ENCODE data around the gene KTN1. TPM values are rescaled to one million over a fixed set of nuclear protein-coding genes. Genes with fewer than 3 reads are reported as not detected.

Gene KTN1
- total RNA-seq, 2 experiments from 2014 or later = 59.9 to 68.4 TPM

- H3K4me1 ChIP-seq (ENCODE audit: insufficient read depth, low read length) = no peaks in the 10 kb centered on the region
- H3K27ac Mint-ChIP-seq = no peak overlapping the region
- H3K4me3 ChIP-seq (ENCODE audit: low read length) = no peak overlapping the region
- peaks cover 27% of the 10 kb centered on the region for H3K36me3 Mint-ChIP-seq (ENCODE audit: low read depth)
- TF ChIP-seq CTCF (IDR thresholded peaks at IDR 0.05) = no peak
- no peak overlapping the region for H3K27ac ChIP-seq (ENCODE audit: low read depth in 1 of 2, low read length in 2 of 2)
- no peaks in the 10 kb centered on the region for H3K27me3 ChIP-seq (ENCODE audit: control insufficient read depth in 1 of 2, insufficient read depth in 2 of 2, low read length in 2 of 2)
- H3K9me3 ChIP-seq (ENCODE audit: control insufficient read depth in 1 of 2, insufficient read depth in 1 of 2, low read length in 2 of 2) = no peaks in the 10 kb centered on the region
- DNase-seq (no peak), ATAC-seq (ENCODE audit: poor library complexity) (no peak)
- no peaks in the 10 kb centered on the region for H3K36me3 ChIP-seq (ENCODE audit: insufficient read depth, low read length)
- CTCF ChIA-PET = no interaction called here
- no peak overlapping the region for H3K4me3 Mint-ChIP-seq
- H3K27me3 Mint-ChIP-seq = no peaks in the 10 kb centered on the region
- intact Hi-C loops (cut with DNase I, micrococcal nuclease) = no loop called here
- H3K4me1 Mint-ChIP-seq (ENCODE audit: low read depth) = peaks cover 78% of the 10 kb centered on the region
- H3K9me3 Mint-ChIP-seq = peaks cover 2% of the 10 kb centered on the region
- POLR2A ChIA-PET = no interaction called here
These were observed 12.4 kb downstream of the KTN1 start for GRCh38 chr14:55592436-55592835.

GRCh38 chr14:55593698-55594097 is 13.7 kb downstream of the KTN1 start:
- CTCF ChIA-PET = no interaction called here

GRCh38 chr14:55599250-55599879 is 19.4 kb downstream of the KTN1 start:
- Mint-ChIP-seq H3K36me3 (ENCODE audit: low read depth) (peaks cover 32% of the 10 kb centered on the region), H3K4me3 (no peak overlapping the region), H3K27me3 (no peaks in the 10 kb centered on the region), H3K4me1 (ENCODE audit: low read depth) (peaks cover 49% of the 10 kb centered on the region), H3K27ac (no peak overlapping the region), H3K9me3 (peaks cover 2% of the 10 kb centered on the region)
- DNase-seq = no peak
- peaks cover 4% of the 10 kb centered on the region for H3K36me3 ChIP-seq (ENCODE audit: insufficient read depth, low read length)
- ATAC-seq (ENCODE audit: poor library complexity) = no peak
- H3K27me3 ChIP-seq (ENCODE audit: control insufficient read depth in 1 of 2, insufficient read depth in 2 of 2, low read length in 2 of 2) = no peaks in the 10 kb centered on the region
- intact Hi-C loops (cut with DNase I, micrococcal nuclease) = no loop called here
- POLR2A ChIA-PET = no interaction called here
- CTCF ChIA-PET = interaction anchor here (1.7 kb wide), 1 partner anchor 9 kb away, joined by 4 read pairs; no protein-coding TSS in a partner anchor
- H3K4me3 ChIP-seq (ENCODE audit: low read length) = no peak overlapping the region
- H3K4me1 ChIP-seq (ENCODE audit: insufficient read depth, low read length) = peaks cover 2% of the 10 kb centered on the region
- no peak for TF ChIP-seq CTCF (IDR thresholded peaks at IDR 0.05)
- H3K9me3 ChIP-seq (ENCODE audit: control insufficient read depth in 1 of 2, insufficient read depth in 1 of 2, low read length in 2 of 2) = peaks cover 0 to 8% of the 10 kb centered on the region in 2 experiments
- no peak overlapping the region for H3K27ac ChIP-seq (ENCODE audit: low read depth in 1 of 2, low read length in 2 of 2)

More at GRCh38 chr14:55593698-55594097, 13.7 kb downstream of the KTN1 start:
- ATAC-seq (ENCODE audit: poor library complexity) (no peak), DNase-seq (no peak)
- Mint-ChIP-seq H3K27ac (no peak overlapping the region), H3K4me1 (ENCODE audit: low read depth) (peaks cover 70% of the 10 kb centered on the region), H3K9me3 (peaks cover 2% of the 10 kb centered on the region), H3K36me3 (ENCODE audit: low read depth) (peaks cover 29% of the 10 kb centered on the region), H3K27me3 (no peaks in the 10 kb centered on the region), H3K4me3 (no peak overlapping the region)
- TF ChIP-seq CTCF (IDR thresholded peaks at IDR 0.05) = no peak
- peaks cover 0 to 5% of the 10 kb centered on the region in 2 experiments for H3K9me3 ChIP-seq (ENCODE audit: control insufficient read depth in 1 of 2, insufficient read depth in 1 of 2, low read length in 2 of 2)
- no peak overlapping the region for H3K4me3 ChIP-seq (ENCODE audit: low read length)
- POLR2A ChIA-PET = no interaction called here
- intact Hi-C loops (cut with DNase I, micrococcal nuclease) = no loop called here
- no peaks in the 10 kb centered on the region for H3K36me3 ChIP-seq (ENCODE audit: insufficient read depth, low read length)
- no peaks in the 10 kb centered on the region for H3K27me3 ChIP-seq (ENCODE audit: control insufficient read depth in 1 of 2, insufficient read depth in 2 of 2, low read length in 2 of 2)
- H3K27ac ChIP-seq (ENCODE audit: low read depth in 1 of 2, low read length in 2 of 2) = no peak overlapping the region
- H3K4me1 ChIP-seq (ENCODE audit: insufficient read depth, low read length) = no peaks in the 10 kb centered on the region

Measured in CD4-positive, alpha-beta T cell (primary cell).